ENCODE data around the gene UMAD1.
A peak's percentile ranks its signal among the peaks of the same experiment; 100 is the strongest.
"Not testable (repeated sequence)": the region's sequence is repeated elsewhere in the genome, so short reads cannot be mapped to it uniquely, and the experiment has no call there.

UMAD1 gene

DNA sequence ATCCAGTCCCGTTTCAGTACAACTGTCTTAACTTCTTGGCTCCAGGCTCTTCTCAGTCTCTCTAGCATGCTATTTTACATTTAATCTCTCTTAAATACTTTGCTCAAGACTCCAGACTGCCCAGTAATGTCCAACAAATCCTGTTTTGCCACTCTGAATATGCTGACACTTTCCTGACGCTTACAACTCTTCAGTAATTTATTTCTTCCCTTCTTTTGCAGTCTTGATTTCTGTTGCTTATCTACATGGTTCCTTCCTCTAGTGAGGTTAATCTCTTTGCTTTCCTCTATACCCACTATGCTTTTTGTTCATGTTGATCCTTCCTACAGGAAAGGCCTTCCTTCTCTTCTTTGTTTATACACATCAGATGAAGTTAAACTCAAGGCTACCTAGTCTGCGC lies 23.7 kb downstream of the UMAD1 start:
- Histone ChIP-seq H3K27ac (no peak overlapping the region), H3K4me1 (peaks cover 0 to 9% (median 0%) of the 10 kb centered on the region in 10 experiments; a peak in 5 of 20 replicates), H3K27me3 (no peaks in the 10 kb centered on the region), H3K9me3 (replicated peaks in 1 of 11) (peaks cover 9 to 24% (median 12%) of the 10 kb centered on the region in 11 experiments; a peak in 17 of 22 replicates), H3K4me2 (no peak overlapping the region), H3K9ac (no peak overlapping the region), H3K4me3 (no peak overlapping the region), H4K20me1 (no peaks in the 10 kb centered on the region), H3K36me3 (0 out of 22 replicates have a peak, but pooled peaks cover 0 to 5% (median 0%) of the 10 kb centered on the region in 11 experiments)
- no peak for TF ChIP-seq Cebpa-rat (IDR thresholded peaks at IDR 0.05)

DNA sequence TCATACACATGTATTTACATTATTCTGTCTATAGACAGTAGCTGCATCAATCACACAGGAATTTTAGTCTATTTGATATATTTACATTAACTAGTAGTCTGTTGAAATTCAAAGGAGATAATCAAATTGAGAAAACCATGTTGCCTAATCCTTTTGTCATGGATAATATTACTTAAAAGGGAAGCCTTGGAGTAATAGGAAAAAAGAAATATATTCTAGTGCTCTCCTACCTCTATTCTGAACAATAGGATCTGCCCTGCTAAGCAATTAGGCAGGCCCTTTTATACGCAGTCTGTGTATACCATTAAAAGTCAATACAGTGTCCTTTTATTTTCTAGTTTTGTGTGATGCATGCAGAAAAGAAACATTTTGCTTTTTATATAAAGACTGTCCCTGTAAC lies 24.5 kb downstream of the UMAD1 start:
- peaks cover 4 to 16% (median 5%) of the 10 kb centered on the region in 11 experiments; a peak in 15 of 22 replicates for H3K9me3 ChIP-seq (replicated peaks in 1 of 11)
- no peak overlapping the region for H3K4me3 ChIP-seq
- H3K27ac ChIP-seq = no peak overlapping the region
- no peak overlapping the region for H3K4me2 ChIP-seq
- no peak overlapping the region for H3K9ac ChIP-seq
- TF ChIP-seq Cebpa-rat (IDR thresholded peaks at IDR 0.05) = no peak
- no peaks in the 10 kb centered on the region for H3K27me3 ChIP-seq
- peaks cover 0 to 9% (median 0%) of the 10 kb centered on the region in 10 experiments; a peak in 5 of 20 replicates for H3K4me1 ChIP-seq
- 0 out of 22 replicates have a peak, but pooled peaks cover 0 to 5% (median 0%) of the 10 kb centered on the region in 11 experiments for H3K36me3 ChIP-seq
- no peaks in the 10 kb centered on the region for H4K20me1 ChIP-seq

DNA sequence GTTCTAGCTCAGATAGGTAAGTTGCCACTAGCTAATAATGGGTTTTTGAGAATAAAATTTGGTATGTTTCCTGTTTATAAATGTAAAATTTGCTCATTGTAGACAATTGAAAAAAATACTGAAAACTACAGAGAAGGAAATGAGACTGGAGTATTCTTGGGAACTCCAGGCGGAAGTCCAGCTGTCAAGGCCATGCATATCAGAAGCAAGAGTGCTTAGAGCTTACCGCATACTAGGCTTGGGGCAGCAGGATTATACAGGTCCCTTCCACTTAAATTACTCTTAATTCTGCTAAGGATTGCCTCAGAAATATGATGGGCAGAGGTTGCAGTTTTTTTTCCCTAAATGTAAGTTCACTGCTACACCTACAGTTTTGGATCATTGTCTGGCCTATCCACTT lies 26.6 kb downstream of the UMAD1 start:
- Histone ChIP-seq H3K9me3 (replicated peaks in 1 of 11) (peaks cover 0 to 11% (median 0%) of the 10 kb centered on the region in 11 experiments; a peak in 6 of 22 replicates), H3K9ac (no peak overlapping the region), H3K36me3 (0 out of 22 replicates have a peak, but pooled peaks cover 0 to 5% (median 0%) of the 10 kb centered on the region in 11 experiments), H4K20me1 (no peaks in the 10 kb centered on the region), H3K4me2 (no peak overlapping the region), H3K27ac (no peak overlapping the region), H3K27me3 (no peaks in the 10 kb centered on the region), H3K4me1 (peaks cover 0 to 26% (median 0%) of the 10 kb centered on the region in 10 experiments; a peak in 5 of 20 replicates), H3K4me3 (no peak overlapping the region)
- no peak for TF ChIP-seq Cebpa-rat (IDR thresholded peaks at IDR 0.05)

DNA sequence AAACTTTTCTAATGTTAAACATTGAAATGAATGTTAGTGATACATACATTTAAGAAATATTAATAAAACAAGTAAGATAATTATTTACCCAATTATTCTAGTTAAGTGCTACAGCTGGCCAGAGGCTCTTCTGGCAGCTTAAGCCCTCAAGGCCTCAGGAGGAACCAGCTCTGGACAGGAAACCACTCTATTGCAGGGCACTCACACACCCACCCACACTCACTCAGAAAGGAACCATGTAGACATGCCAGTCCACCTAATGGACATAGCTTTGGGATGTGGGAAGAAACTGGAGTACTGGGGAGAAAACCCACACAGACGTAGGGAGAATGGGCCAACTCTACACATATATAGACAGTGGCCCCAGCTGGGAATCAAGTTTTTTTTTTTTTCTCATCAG lies 28.2 kb downstream of the UMAD1 start:
- H3K27me3 ChIP-seq = no peaks in the 10 kb centered on the region
- 0 out of 22 replicates have a peak, but pooled peaks cover 0 to 5% (median 0%) of the 10 kb centered on the region in 11 experiments for H3K36me3 ChIP-seq
- peak overlapping the region in 2 of 11 experiments; percentile 15 to 22; a peak in 3 of 22 replicates for H3K4me2 ChIP-seq
- H3K4me3 ChIP-seq = no peak overlapping the region
- no peaks in the 10 kb centered on the region for H4K20me1 ChIP-seq
- TF ChIP-seq Cebpa-rat (IDR thresholded peaks at IDR 0.05) = no peak
- H3K9ac ChIP-seq = no peak overlapping the region
- peaks cover 0 to 11% (median 0%) of the 10 kb centered on the region in 11 experiments; a peak in 6 of 22 replicates for H3K9me3 ChIP-seq (replicated peaks in 1 of 11)
- no peak overlapping the region for H3K27ac ChIP-seq
- peaks cover 0 to 37% (median 7%) of the 10 kb centered on the region in 10 experiments; a peak in 13 of 20 replicates for H3K4me1 ChIP-seq

DNA sequence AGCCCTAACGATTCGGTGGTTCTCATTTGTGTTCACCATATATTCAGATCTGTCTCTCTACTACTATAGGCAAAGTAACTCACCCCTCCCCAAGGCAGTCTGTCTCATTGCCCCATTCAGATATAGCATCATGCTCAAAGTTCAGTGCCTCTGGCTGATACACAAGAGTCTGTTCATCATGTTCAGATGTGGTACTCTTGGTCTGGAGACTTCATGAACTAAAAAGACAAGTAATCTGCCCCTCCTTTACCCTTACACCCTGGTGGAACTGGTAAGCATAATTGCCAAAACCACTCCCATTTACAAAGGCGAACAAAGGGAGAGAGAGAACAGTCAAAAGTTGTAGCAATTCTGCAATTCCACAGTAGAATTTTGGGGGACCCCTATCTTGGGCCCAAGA lies 29.9 kb downstream of the UMAD1 start:
- Histone ChIP-seq H3K4me3 (no peak overlapping the region), H3K27me3 (no peaks in the 10 kb centered on the region), H3K9ac (no peak overlapping the region), H3K27ac (no peak overlapping the region), H4K20me1 (no peaks in the 10 kb centered on the region), H3K4me1 (peaks cover 0 to 37% (median 7%) of the 10 kb centered on the region in 10 experiments; a peak in 13 of 20 replicates), H3K36me3 (peaks cover 0 to 17% (median 5%) of the 10 kb centered on the region in 11 experiments; a peak in 5 of 22 replicates), H3K9me3 (replicated peaks in 1 of 11) (peaks cover 0 to 11% (median 0%) of the 10 kb centered on the region in 11 experiments; a peak in 6 of 22 replicates), H3K4me2 (peak overlapping the region in 1 of 11 experiments; percentile 20; a peak in 1 of 22 replicates)
- no peak for TF ChIP-seq Cebpa-rat (IDR thresholded peaks at IDR 0.05)

DNA sequence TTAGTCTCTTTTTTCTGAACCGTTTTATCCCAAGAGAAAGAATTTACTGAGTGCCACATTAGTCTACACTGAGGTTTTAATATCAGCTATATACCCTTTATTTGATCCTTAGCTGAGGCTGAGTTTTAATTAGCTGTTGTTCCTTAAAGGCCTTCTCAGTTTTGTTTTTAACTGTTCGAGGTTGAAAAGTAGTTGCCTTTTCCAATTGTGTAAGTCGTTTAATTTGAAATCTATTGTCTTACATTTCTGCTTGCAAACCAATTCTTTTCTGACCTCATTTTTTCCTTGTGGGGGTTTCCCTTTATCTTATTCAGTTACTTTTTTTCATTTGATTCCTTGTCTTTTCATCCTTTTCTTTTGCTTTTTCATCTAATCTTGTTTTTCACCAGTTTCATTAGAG lies 30.8 kb downstream of the UMAD1 start:
- Histone ChIP-seq H3K9ac (peak overlapping the region in 2 of 11 experiments; percentile 6 to 18; a peak in 1 of 22 replicates), H3K4me3 (no peak overlapping the region), H3K27me3 (no peaks in the 10 kb centered on the region), H4K20me1 (no peaks in the 10 kb centered on the region), H3K4me1 (peaks cover 0 to 37% (median 7%) of the 10 kb centered on the region in 10 experiments; a peak in 13 of 20 replicates), H3K36me3 (peaks cover 0 to 25% (median 5%) of the 10 kb centered on the region in 11 experiments; a peak in 5 of 22 replicates), H3K4me2 (peak overlapping the region in 2 of 11 experiments; percentile 31 to 58; a peak in 3 of 22 replicates), H3K27ac (peak overlapping the region in 2 of 11 experiments; percentile 19 to 64; a peak in 3 of 22 replicates), H3K9me3 (replicated peaks in 1 of 11) (peaks cover 0 to 8% (median 0%) of the 10 kb centered on the region in 11 experiments; a peak in 5 of 22 replicates)
- no peak for TF ChIP-seq Cebpa-rat (IDR thresholded peaks at IDR 0.05)

DNA sequence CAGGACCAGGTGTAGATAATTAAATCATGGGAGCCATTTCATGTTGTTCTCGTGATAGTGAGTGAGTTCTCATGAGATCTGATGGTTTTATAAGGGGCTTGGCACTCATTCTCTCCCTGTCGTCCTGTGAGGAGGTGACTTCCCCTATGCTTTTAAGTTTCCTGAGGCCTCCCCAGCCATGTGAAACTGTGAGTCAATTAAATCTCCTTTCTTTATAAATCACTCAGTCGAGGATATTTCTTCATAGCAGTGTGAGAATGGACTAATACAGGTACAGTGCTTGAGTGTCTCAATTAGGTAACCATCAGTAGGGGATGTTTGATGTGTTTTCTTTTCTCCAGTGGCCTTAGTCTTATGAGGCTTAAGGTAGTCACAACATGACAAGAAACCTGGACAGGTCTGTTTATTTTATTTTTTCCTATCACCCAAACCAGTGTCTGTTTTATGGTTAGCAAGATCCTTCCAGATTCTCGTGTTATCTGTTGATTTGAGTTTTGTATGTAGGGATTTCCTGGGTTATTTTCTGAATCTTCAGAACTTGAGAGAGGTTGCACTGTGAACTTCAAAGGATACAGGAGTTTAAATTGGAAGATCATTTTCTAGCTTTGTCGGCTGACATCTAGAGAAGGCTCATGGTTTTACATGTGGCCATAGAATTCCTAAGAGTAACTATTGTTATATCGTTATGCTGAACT lies 32.1 kb downstream of the UMAD1 start:
- Histone ChIP-seq H3K27ac (no peak overlapping the region), H3K9me3 (replicated peaks in 1 of 11) (peaks cover 0 to 9% (median 4%) of the 10 kb centered on the region in 11 experiments; a peak in 16 of 22 replicates), H3K4me2 (peak overlapping the region in 4 of 11 experiments; percentile 15 to 28 (median 15); a peak in 2 of 22 replicates), H3K36me3 (peaks cover 0 to 25% (median 8%) of the 10 kb centered on the region in 11 experiments; a peak in 7 of 22 replicates), H3K27me3 (no peaks in the 10 kb centered on the region), H3K4me3 (no peak overlapping the region), H3K9ac (no peak overlapping the region), H3K4me1 (peaks cover 0 to 37% (median 7%) of the 10 kb centered on the region in 10 experiments; a peak in 13 of 20 replicates), H4K20me1 (no peaks in the 10 kb centered on the region)
- TF ChIP-seq Cebpa-rat (IDR thresholded peaks at IDR 0.05) = no peak

DNA sequence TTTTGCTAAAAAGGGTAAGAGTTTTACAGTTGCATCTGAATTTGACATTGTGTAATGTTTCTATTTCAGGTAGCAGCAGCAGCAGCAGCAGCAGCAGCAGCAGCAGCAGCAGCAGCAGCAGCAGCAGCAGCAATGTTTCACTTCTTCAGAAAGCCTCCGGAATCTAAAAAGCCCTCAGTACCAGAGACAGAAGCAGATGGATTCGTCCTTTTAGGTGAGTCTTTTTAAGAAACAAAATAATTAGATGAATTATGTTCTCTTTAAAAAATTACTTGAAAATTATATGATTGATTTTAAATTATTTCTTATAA lies 32.6 kb downstream of the UMAD1 start:
- no peak overlapping the region for H3K9ac ChIP-seq
- H3K4me2 ChIP-seq = peak overlapping the region in 4 of 11 experiments; percentile 15 to 28 (median 15); a peak in 2 of 22 replicates
- TF ChIP-seq Cebpa-rat (IDR thresholded peaks at IDR 0.05) = no peak

DNA sequence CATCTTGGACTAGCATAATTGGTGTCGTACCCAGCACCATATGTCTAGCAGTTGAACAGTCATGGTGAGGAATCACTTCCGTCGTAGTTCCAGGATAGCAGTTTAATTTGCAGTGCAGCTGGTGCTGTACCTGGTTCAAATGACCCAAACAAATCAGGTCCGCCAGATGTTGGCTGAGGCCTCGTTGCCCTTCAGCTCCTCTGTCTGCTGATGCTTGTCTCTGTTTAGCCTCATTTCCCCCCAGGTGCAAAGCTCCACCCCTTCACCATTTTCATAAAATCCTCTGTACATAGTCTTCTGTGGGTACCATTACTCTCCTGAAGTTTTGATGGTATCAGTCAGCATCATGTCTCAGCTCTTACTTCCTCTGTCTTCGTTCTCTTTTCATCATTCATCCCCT lies 35.1 kb downstream of the UMAD1 start:
- no peak for TF ChIP-seq Cebpa-rat (IDR thresholded peaks at IDR 0.05)
- Histone ChIP-seq H3K4me3 (no peak overlapping the region), H3K4me1 (peaks cover 0 to 26% (median 7%) of the 10 kb centered on the region in 10 experiments; a peak in 12 of 20 replicates), H3K9ac (no peak overlapping the region), H3K36me3 (peaks cover 0 to 30% (median 4%) of the 10 kb centered on the region in 11 experiments; a peak in 7 of 22 replicates), H3K4me2 (no peak overlapping the region), H3K27ac (no peak overlapping the region), H3K9me3 (replicated peaks in 1 of 11) (peaks cover 0 to 13% (median 8%) of the 10 kb centered on the region in 11 experiments; a peak in 16 of 22 replicates), H4K20me1 (no peaks in the 10 kb centered on the region; a peak in 1 of 22 replicates), H3K27me3 (no peaks in the 10 kb centered on the region)

More for the DNA sequence above, 32.6 kb downstream of the UMAD1 start:
- Histone ChIP-seq H3K36me3 (peaks cover 0 to 30% (median 4%) of the 10 kb centered on the region in 11 experiments; a peak in 7 of 22 replicates), H3K27ac (no peak overlapping the region), H3K27me3 (no peaks in the 10 kb centered on the region), H4K20me1 (no peaks in the 10 kb centered on the region), H3K9me3 (replicated peaks in 1 of 11) (peaks cover 0 to 14% (median 8%) of the 10 kb centered on the region in 11 experiments; a peak in 16 of 22 replicates), H3K4me3 (no peak overlapping the region), H3K4me1 (peaks cover 0 to 37% (median 7%) of the 10 kb centered on the region in 10 experiments; a peak in 13 of 20 replicates)

DNA sequence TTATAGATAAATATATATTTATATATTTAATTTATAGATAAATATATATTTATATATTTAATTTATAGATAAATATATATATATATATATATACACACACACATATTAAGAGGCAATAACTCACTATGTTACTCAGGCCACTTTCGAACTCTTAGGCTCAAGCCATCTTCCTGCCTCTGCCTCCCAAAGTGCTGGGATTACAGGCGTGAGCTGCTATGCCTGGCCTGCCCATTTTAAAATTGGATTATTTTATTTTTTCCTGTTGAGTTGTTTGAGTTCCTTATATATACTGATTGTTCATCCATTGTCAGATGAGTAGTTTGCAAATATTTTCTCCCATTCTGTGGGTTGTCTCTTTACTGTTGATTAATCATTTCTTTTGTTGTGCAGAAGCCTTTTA lies 39.1 kb downstream of the UMAD1 start:
- H3K36me3 ChIP-seq = peaks cover 0 to 21% (median 4%) of the 10 kb centered on the region in 11 experiments; a peak in 5 of 22 replicates
- peaks cover 0 to 13% (median 3%) of the 10 kb centered on the region in 10 experiments; a peak in 6 of 20 replicates for H3K4me1 ChIP-seq
- H3K4me3 ChIP-seq; H4K20me1 ChIP-seq; H3K27ac ChIP-seq; H3K27me3 ChIP-seq; H3K9ac ChIP-seq; H3K9me3 ChIP-seq (replicated peaks in 1 of 11); H3K4me2 ChIP-seq: not testable (repeated sequence)

Measured in BLaER1 treated with 17β-estradiol and CSF1 and Interleukin-3, amounts not matched to agents 10 nM and 100 nM (cell line).